HG03521 (cell line): ENCODE results near the gene UBE2I.
"Not testable (repeated sequence)": the region's sequence is repeated elsewhere in the genome, so short reads cannot be mapped to it uniquely, and the experiment has no call there.

Experiments used
- ATAC-seq: cut with Tn5 transposase; IDR thresholded peaks from one replicate; pipeline ENCODE4 v1.9.1; 2021; ENCODE audit warnings: mild to moderate bottlenecking, moderate library complexity; ENCODE audit not compliant: unreplicated experiment

UBE2I gene

GRCh38 chr16:1328136-1328535 is 18.7 kb downstream of the UBE2I start:
- not testable (repeated sequence) for ATAC-seq

- not testable (repeated sequence) for ATAC-seq
These were observed 19.5 kb downstream of the UBE2I start for GRCh38 chr16:1328961-1329360.

- ATAC-seq: no peak
These were observed 21.0 kb downstream of the UBE2I start for GRCh38 chr16:1330260-1330914.

DNA sequence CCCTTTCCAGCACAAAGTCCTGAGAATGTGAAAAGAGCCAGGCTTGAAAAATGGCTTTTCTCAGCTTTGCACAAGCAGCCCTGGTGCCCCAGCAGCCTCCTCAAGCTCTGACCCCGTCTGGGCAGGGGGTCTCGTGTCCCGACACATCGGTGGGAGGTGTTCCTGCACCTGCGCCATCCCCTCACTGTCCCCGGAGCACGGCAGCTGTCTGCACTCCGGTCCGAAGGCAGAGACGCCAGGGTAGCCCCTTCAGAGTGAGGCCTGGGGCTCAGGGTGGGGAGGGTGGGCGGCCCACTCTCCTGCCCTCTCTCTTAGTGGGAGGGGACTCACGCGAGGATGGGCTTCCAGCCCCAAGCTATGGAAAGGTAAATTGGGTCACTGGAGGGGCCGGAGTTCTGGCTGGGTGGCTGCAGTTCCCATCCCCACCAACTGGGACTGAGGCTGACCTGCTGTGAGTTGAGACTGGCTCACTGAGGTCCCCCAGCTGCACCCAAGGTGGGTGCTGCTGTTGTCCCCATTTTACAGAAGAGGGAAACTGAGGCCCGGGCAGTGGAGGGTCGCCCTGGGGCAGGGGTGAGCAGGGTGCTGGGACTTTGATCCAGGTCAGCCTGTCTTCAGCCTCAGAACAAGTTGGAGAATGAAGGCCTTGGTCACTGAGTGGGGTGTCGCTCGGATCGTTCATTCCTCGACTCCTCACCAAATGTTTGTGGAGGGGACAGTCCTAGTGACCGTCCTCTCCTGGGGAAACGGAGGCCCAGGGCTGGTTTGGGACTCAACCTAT is 21.7 kb downstream of the UBE2I start:
- no peak for ATAC-seq

DNA sequence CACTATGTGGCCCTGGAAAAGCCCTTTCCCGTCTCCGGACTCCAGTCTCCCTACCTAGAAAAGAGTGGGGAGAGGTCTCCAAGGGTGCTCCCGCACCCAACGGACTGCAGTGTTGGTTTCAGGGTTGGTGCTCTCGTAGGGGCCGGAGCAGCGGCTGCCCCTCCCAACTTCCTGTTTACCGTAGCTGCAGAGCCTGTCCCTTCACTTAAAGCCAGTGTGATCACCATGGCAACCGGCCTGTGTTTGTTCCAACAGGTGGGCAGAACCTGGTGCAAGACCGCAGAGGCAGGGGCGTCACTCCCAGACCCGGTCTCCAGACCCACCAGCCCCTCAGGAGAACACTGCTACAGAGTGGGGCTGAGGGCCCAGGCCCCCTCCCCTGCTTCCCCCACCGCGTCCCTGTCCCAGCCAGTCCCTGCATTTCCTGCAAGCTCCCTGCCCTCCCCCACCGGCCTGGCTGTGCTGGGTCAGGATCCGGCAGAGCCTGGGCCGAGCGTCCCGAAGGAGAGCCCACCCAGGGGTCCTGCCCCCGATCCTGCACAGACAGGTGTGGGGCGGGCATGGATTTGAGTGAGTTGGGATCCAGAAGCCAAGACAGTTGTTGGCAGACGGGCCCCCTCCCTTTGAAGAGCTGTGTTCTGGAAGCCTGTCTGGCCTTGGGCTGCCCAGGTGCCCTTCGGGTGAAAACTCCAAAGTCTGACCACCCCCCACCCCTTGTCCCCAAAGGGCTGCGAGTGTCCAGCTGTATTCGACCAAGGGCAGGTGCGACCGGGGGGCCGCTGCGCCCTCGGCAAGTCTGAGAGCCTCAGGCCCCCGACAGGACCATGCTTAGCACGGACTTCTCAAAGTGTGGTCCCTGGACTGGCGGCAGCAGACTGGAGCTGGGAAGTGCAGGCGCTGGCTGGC is 22.5 kb downstream of the UBE2I start:
- peak; percentile 46 for ATAC-seq

DNA sequence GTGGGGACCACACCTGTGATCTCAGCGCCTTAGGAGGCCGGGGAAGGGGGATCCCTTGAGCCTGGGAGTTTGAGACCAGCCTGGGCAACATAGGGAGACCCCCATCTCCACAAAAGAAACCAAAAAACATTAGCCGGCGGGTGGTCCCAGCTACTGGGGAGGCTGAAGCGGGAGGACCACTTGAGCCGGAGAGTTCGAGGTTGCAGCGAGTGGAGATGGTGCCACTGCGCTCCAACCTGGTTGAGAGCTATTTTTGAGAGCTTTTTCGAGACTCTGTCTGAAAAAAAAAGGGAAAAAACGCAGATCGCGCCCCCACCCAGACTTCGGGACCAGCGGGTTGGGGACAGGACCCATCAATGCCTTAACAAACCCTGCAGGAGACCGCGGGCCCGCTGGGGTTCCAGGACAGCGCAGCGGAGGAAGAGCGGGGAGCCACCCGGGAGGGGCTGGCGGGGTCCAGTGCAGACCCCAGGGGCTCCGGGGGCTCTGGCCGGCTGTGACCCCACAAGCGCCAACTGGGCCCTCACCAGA is 23.2 kb downstream of the UBE2I start:
- ATAC-seq: no peak

- no peak for ATAC-seq
These were observed 23.8 kb downstream of the UBE2I start, which contains the start of gene BAIAP3 for GRCh38 chr16:1333149-1333812. Gene BAIAP3, plus strand, starts transcription at chr16:1333645. Its CDS starts 4,905 bp downstream, at chr16:1338550.

- ATAC-seq: no peak
These were observed 24.6 kb downstream of the UBE2I start for GRCh38 chr16:1333854-1334700.

GRCh38 chr16:1334739-1335138 is 25.3 kb downstream of the UBE2I start:
- ATAC-seq: no peak

DNA sequence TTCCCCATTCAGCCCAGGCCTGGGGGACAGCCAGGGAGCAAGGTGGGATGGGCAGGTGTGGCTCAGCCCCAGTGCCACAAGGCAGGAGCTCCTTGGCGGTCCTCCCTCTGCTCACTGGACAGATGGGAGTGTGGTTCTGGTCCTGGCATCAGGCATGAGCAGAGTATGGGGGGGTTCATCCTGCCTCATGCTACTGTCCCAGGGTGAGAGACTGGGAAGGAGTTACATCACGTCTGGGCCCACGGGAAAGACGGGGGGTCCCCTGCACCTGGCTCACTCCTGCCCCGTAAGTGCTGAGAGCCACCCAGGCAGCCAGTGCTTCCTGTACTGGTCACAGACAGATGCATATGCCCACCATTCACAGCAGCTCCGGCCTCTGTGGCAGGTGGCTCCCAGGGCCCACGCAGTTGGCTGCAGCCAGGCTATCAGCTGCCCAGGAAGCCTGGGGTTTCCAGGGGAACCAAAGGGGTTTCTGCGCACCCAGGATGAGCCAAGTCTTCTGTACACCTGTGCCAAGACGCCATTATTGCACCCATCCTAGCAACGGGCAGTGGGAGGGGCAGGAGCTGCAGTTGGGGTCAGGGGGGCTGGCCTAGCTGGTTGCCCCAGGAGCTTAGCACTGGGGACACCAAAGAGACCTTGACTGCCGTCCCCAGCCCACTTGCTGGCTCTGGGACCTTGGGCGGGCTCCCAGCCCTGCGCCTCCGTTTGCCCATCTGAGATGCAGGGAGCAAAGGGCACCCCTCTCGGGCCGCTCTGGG is 26.0 kb downstream of the UBE2I start:
- no peak for ATAC-seq

DNA sequence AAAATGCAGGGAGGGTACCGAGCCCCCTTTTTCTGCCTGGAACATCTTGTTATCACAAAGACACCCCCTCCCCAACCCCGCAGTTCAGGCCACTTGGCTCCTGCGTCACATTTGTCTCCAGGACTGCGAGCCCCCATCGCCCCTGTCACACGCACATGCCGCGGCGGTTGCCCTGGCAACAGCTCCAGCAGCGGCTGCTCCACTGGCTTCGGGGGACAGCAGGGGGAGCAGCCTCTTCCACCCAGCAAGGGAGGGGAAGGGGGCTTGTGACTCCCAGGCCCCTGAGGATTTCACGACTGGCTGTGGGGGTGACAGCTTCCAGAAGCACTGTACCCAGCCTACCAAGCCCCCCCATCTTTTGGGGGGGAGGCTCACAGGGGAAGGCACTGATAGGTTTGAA is 26.6 kb downstream of the UBE2I start:
- ATAC-seq: no peak

DNA sequence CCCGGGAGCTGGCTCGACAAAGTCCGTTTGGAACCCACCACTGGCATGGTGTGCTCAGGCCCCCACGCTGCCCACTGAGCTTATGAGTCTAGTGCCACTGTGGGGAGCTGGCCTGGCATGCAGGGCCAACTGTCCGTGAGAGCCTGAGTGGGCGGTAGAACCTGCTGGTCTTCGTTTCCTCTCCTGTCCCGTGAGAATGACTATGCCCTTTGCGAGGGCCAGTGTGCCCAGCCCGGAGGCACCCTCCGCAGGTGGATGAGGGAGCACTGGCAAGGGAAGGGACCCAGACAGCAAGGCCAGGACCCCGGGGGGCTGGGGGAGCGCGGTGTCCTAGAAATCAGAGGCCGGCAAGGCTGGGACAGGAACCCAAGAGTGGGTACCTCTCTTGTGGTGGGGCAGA is 27.2 kb downstream of the UBE2I start:
- ATAC-seq: no peak

GRCh38 chr16:1337486-1337885 is 28.1 kb downstream of the UBE2I start:
- no peak for ATAC-seq

GRCh38 chr16:1338119-1338730 is 28.8 kb downstream of the UBE2I start:
- no peak for ATAC-seq

GRCh38 chr16:1338855-1339675 is 29.6 kb downstream of the UBE2I start:
- no peak for ATAC-seq

DNA sequence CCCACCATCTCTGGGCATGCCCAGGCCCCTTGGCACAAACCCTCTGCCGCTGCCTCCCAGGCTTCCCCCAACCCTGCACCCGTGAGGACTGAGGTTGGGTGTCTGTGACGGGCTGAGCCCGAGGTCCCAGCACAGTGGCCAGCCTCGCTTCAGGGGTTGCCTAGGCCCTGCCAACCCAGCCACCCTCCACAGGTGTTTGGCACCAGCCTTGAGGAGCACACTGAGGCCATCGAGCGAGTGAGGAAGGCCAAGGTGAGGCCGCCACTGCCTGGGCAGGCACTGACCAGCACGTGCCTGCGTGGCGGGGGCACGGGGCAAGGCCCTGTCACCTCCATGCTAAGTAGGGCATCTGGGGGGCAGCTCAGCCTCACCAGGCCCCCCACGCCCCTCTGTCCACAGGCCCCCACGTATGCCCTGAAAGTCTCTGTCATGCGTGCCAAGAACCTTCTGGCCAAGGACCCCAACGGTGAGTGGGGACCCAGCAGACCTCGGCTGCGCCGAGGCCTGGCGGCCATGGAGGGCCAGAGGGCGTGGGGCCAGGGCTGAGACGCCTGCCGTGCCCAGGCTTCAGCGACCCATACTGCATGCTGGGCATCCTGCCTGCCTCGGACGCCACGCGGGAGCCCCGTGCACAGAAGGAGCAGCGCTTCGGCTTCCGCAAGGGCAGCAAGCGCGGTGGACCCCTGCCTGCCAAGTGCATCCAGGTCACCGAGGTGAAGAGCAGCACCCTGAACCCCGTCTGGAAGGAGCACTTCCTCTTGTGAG is 31.5 kb downstream of the UBE2I start:
- ATAC-seq: no peak
